Measurements from ENCODE around the gene RNF11.
"Not testable (repeated sequence)": the region's sequence is repeated elsewhere in the genome, so short reads cannot be mapped to it uniquely, and the experiment has no call there.

The RNF11 gene

GRCh38 chr1:51235673-51236530 is at the start of gene RNF11:
Gene RNF11 (plus strand): TSS chr1:51236273. CDS start chr1:51236757, 484 bp downstream.
- DNase-seq, result peak; percentile 67

DNA sequence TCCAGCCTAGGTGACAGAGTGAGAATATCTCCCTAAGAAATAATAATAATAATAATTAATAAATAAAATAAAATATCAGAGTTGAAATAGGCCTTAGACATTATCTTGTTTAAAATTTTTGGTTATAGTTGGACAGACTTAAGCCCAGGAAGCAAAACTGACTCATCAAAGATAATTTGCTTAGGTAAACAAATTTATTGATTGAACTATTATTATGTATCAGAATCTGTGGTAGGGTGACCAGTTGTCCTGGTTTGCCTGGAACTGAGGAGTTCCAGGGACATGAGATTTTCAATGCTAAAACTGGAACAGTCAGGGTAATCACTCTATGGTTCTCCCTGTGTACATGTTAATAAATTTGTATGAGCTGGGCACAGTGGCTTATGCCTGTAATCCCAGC is 47.8 kb upstream of the RNF11 start:
- DNase-seq, result no peak

DNA sequence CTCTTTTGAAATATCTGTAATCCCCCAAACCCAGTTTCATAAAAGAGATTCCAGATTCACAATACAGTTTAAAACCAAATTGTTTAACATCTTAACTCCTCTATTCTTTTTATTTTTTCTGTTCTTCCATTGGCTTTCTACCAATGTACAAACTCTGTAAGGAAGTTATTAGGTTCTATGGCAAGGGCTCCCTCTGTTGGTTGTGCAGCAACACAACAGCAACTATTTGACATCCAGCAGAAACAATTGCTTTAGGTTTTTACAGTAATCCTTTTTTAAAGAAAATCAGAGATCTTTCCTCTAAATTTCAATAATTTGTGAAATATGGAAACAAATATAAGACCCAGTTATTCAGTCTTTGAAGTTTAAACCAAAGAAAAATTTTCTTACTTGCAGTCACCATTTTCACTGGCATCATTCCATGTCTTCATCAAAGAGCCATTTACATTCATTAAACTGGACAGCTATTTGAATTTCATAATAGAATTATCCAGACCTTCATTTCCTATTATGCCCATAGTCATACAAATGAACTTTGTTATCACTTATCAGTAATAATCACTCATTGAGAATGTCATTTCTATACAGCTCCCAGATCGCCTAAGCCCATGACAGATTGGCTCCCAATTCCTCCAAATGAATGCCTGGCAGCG is 46.5 kb upstream of the RNF11 start:
- no peak for DNase-seq

DNA sequence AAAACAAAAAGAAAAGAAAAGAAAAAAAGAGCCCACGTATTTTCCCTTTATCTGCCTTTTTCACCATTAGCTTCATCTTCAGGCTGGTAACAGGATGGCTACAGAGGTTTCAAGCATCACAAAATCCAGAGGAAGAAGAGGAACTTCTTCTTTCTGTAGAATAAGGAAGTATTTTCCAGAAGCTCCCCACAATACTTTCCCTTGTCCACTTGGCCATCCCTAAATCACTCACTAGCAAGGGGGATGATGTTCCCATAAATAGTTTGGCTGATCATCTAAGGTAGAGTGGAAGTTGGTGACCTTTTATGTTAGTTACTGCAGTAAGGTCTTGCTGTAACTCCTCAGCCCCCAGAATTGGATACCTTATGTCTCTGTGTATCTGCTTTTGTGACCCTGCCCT is 45.1 kb upstream of the RNF11 start:
- DNase-seq, result no peak

- DNase-seq, result no peak
Observed at GRCh38 chr1:51192213-51192843, 43.7 kb upstream of the RNF11 start.

DNA sequence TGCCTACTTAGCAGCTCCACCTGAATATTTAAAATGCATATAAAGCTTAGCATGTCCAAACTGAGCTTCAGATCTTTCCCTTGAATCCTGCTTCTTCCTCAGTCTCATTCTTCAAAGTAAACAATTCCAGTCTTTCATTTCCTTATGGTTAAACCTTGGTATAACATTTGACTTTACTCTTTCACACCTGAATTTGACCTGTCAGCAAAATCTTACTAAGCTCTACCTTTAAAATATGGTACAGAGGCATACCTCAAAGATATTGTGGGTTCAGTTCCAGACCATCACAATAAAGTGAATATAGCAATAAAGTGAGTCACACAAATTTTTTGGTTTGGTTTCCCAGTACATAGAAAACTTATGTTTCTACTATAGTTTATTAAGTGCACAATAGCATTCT is 42.5 kb upstream of the RNF11 start:
- no peak for DNase-seq

- DNase-seq, result no peak
Observed at GRCh38 chr1:51203121-51203873, 32.8 kb upstream of the RNF11 start.

DNA sequence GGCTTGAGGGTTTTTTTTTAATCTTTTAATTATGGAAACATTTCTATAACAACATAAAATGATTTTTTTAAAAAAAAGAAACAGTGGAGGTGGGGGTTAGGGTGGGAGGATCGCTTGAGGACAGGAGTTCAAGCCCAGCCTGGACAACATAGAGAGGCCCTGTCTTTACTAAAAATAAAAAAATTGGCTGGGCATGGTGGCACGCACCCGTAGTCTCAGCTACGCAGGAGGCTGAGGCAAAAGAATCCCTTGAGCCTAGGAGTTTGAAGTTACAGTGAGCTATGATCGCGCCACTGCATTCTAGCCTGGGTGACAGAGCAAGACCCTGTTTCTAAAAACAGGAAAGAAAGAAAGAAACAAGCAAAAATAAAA is 32.2 kb upstream of the RNF11 start:
- DNase-seq, result no peak

DNA sequence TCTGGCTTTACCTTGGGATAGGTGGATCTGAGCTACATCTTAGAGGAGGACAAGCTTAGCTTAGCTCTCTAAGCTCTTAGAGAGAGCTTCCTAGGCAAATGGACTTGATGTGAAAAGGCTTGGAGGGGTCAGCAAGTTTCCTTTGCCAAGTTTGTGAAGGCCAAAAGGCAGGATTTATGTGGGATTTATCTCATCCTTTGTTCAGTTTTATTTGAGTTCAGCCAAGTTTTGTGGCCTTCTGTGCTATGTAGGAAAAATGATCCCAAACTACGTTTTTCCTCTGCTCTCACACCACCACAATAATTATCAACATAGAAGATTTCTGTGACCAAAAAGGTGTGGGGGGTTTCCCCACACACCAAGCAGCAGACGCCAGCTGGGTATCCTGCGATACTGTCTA is 26.0 kb upstream of the RNF11 start:
- DNase-seq, result no peak

DNA sequence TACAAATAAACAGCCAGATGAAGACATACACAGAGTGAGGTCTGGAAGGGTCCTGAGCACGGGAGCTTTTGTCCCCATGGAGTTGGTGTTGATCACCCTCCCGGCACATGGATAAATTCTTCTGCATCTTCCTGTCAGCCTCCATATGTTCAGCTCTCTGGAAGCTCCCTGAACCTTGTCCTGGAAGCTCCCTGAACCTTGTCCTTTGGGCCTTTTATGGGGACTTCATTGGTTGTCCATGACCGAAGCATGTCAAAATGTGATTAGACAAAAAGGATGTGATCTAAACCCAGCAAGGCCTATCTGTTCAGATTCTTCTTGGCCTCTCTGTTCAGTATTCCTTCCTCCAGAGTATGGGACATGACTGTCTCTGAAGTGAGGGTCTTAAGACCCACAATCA is 25.4 kb upstream of the RNF11 start:
- no peak for DNase-seq

- no peak for DNase-seq
Observed at GRCh38 chr1:51214615-51215131, 21.4 kb upstream of the RNF11 start.

DNA sequence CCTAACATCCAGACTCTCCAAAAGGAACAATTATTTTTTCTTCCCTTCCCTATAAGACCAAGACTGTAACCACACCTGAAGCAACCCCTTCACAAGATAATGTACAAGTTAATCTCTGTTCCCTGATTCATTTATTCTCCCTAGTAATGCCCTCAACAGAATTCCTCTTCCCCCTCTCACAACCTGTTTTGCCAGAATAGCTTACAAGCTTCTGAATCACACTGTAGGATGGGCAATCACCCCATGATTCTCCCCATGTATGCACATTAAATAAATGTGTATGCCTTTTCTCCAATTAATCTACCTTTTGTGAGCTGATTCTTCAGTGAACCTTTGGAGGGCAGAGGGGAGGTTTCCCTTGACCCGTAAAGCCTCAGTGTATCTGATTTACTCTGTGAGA is 20.9 kb upstream of the RNF11 start:
- no peak for DNase-seq

DNA sequence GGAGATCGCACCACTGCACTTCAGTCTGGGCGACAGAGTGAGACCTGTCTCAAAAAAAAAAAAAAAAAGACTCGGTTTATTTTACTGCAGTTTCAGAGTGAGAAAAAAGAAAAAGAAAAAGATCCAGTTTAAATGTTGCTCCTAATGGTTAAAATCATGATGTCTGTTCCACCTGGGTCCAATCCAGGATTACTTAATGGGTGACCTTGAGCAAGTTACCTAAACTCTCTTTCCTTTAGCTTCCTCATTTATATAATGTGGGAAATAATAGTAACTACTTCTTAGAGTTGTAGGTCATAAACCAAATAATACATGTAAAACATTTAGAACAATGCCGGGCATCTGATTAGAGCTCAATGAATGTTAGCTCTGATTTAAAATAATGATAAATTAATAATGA is 19.4 kb upstream of the RNF11 start:
- no peak for DNase-seq

- no peak for DNase-seq
Observed at GRCh38 chr1:51217101-51217500, 19.0 kb upstream of the RNF11 start.

DNA sequence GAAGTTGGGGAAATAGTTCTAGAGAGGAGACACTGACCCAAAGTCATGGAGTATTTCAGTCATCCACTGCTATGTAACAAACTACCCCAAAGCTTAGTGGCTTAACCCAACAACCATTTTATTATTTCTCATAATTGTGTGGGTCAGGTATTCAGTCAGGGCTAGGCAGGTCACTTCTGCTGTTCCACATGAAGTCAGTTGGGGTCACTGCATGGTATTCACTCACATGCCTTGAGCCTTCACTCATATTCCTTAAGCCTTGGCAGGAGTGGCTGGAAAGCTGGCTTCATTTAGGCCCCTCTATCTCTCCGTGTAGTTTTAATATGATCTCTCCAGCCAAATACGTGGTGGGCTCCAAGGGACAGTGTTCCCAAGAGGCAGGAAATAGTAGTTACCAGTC is 17.5 kb upstream of the RNF11 start:
- DNase-seq, result no peak

DNA sequence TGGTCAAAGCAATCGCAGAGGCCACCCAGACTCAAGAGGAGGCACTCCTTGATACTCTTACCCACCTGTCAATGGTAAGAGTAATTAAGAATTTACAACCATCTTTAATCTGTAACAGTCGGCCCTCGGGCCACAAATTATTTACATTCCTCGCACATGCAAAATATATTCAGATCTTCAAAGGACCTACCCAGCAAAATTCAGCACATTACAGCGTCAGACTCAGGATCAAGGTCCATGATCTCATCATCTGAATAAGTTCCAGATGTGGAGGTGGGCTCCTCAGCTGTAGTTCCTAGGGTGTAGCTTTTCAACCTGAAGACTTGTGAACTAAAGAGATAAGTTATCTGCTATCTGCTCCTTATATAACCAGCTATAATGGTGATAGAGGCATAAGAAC is 17.1 kb upstream of the RNF11 start:
- DNase-seq, result no peak

- not testable (repeated sequence) for DNase-seq
Observed at GRCh38 chr1:51221529-51221928, 14.5 kb upstream of the RNF11 start.

GRCh38 chr1:51222136-51222787 is 13.8 kb upstream of the RNF11 start:
- DNase-seq, result no peak

GRCh38 chr1:51222809-51223208 is 13.3 kb upstream of the RNF11 start:
- no peak for DNase-seq

GRCh38 chr1:51224255-51224654 is 11.8 kb upstream of the RNF11 start:
- no peak for DNase-seq

DNA sequence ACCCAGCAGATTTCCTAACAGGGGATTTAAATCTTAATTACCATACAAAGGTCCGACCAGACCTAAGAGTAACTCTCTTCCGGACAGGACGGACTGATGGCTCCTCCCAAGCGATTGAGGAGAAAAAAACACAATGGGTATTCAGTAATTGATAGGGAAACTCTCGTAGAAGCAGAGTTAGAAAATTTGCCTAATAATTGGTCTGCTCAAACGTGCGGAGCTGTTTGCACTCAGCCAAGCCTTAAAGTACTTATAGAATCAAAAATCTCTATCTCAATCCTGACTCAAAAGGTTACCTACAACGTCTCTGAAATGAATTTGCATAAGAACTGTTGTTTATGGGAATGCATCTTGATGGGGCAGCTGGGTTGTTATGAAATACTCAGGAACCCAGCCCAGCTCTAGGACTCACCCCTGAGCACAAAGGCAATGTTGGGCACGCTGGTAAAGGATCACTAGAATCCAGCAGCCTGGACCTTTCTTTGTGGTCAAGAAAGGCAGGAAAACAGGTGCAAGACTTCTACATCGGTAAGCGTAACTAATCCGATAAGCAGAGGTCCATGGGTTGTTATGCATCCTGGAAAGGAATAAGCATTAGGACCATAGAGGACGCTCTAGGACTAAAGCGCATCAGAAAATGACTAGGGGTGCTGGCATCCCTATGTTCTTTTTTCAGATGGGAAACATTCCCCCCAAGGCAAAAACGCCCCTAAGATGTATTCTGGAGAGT is 8.7 kb upstream of the RNF11 start:
- not testable (repeated sequence) for DNase-seq

GRCh38 chr1:51228471-51228870 is 7.6 kb upstream of the RNF11 start:
- DNase-seq, result not testable (repeated sequence)

Data from NCI-H1417 treated with DMSO at 0.1 percent for 48 hours (cell line).